MCF 10A (cell line): ENCODE results near the gene FBXW2. TPM values are rescaled to one million over a fixed set of nuclear protein-coding genes. Genes with fewer than 3 reads are reported as not detected.

Experiments used
- BruUV-seq: library from RNA; stranded (reverse); fragments of 400-500 nt; replicated peaks from 2 replicates; lab custom pipeline; 2021; lab: Mats Ljungman, UMichigan
- CTCF ChIA-PET: fragments of 300-600 bp; sonication (Branson Sonifier 250); formaldehyde crosslinking; extraction: SDS; loops from one replicate; lab custom pipeline; 2021; ENCODE audit warnings: antibody characterized with exemption, inconsistent platforms; lab: Yijun Ruan, JAX
- POLR2A ChIA-PET: fragments of 300-600, 350-650 bp; sonication (Branson Sonifier 250); formaldehyde crosslinking; extraction: SDS; loops from one replicate; lab custom pipeline; 2020; ENCODE audit warnings: antibody characterized with exemption, inconsistent platforms; lab: Yijun Ruan, JAX
- DNase-seq: peaks from one replicate; pipeline ENCODE4 v3.0.0-alpha.2; 2018; ENCODE audit not compliant: unreplicated experiment
- H3K27ac Mint-ChIP-seq: one replicate; pipeline ENCODE4 v1.8.0; 2022; ENCODE audit warnings: mild to moderate bottlenecking, low read depth, mixed read lengths; ENCODE audit not compliant: unreplicated experiment
- H3K27me3 Mint-ChIP-seq: one replicate; pipeline ENCODE4 v1.8.0; 2022; ENCODE audit warnings: mixed read lengths; ENCODE audit not compliant: insufficient read depth, unreplicated experiment
- H3K36me3 Mint-ChIP-seq: one replicate; pipeline ENCODE4 v1.8.0; 2022; ENCODE audit warnings: mild to moderate bottlenecking, moderate library complexity, mixed read lengths; ENCODE audit not compliant: insufficient read depth, unreplicated experiment
- H3K4me1 Mint-ChIP-seq: one replicate; pipeline ENCODE4 v1.8.0; 2022; ENCODE audit warnings: mixed read lengths; ENCODE audit not compliant: insufficient read depth, unreplicated experiment
- H3K4me3 Mint-ChIP-seq: one replicate; pipeline ENCODE4 v1.8.0; 2022; ENCODE audit warnings: mild to moderate bottlenecking, moderate library complexity, mixed read lengths; ENCODE audit not compliant: unreplicated experiment
- H3K9me3 Mint-ChIP-seq: one replicate; pipeline ENCODE4 v1.8.0; 2022; ENCODE audit warnings: mixed read lengths; ENCODE audit not compliant: unreplicated experiment
- CTCF ChIP-seq: fragments of 200-600 bp; IDR thresholded peaks from one replicate; pipeline ENCODE4 v1.8.0; 2022; ENCODE audit warnings: antibody characterized with exemption, mild to moderate bottlenecking; ENCODE audit not compliant: unreplicated experiment
- intact Hi-C: fragments of 100-400 bp; cut with micrococcal nuclease; formaldehyde crosslinking; loops from 2 replicates; pipeline ENCODE4 v1.14.1; 2022
- total RNA-seq: library from RNA; stranded (reverse); gene quantifications from 2 replicates; pipeline ENCODE4 v1.2.3, GENCODE V29; 2022

Gene FBXW2
- total RNA-seq, 1 experiment from 2014 or later, result 53.9 TPM

GRCh38 chr9:120767451-120767850 lies 25.8 kb downstream of the FBXW2 start:
- H3K27me3 Mint-ChIP-seq, result no peaks in the 10 kb centered on the region
- no peak overlapping the region for H3K4me3 Mint-ChIP-seq
- intact Hi-C loops, result no loop called here
- ChIA-PET CTCF (interaction anchor here (1.1 to 8.7 kb wide), 6 partner anchors 9 to 293 kb away, joined by 3 to 55 read pairs (median 4); no protein-coding TSS in a partner anchor), POLR2A (interaction anchor here (0.9 to 4.4 kb wide), 2 partner anchors 26 to 66 kb away, joined by 3 to 18 read pairs; partner anchors contain the start of gene FBXW2)
- DNase-seq, result no peak
- TF ChIP-seq CTCF, result no peak
- H3K36me3 Mint-ChIP-seq, result peaks cover 86% of the 10 kb centered on the region
- no peaks in the 10 kb centered on the region for H3K4me1 Mint-ChIP-seq
- no peaks in the 10 kb centered on the region for H3K9me3 Mint-ChIP-seq
- BruUV-seq, result no TSS peak
- H3K27ac Mint-ChIP-seq, result no peak overlapping the region

GRCh38 chr9:120765910-120766425 lies 27.2 kb downstream of the FBXW2 start:
- Mint-ChIP-seq H3K27ac (no peak overlapping the region), H3K27me3 (no peaks in the 10 kb centered on the region)

GRCh38 chr9:120764476-120764875 lies 28.7 kb downstream of the FBXW2 start:
- BruUV-seq, result no TSS peak
- H3K4me1 Mint-ChIP-seq, result no peaks in the 10 kb centered on the region
- no peaks in the 10 kb centered on the region for H3K9me3 Mint-ChIP-seq
- no peak for DNase-seq
- no peak overlapping the region for H3K27ac Mint-ChIP-seq
- no peaks in the 10 kb centered on the region for H3K27me3 Mint-ChIP-seq
- intact Hi-C loops, result no loop called here
- TF ChIP-seq CTCF, result no peak
- H3K4me3 Mint-ChIP-seq, result no peak overlapping the region
- peaks cover 86% of the 10 kb centered on the region for H3K36me3 Mint-ChIP-seq
- CTCF ChIA-PET, result interaction anchor here (0.6 to 8.7 kb wide), 3 partner anchors 10 to 68 kb away, joined by 3 to 55 read pairs (median 4); no protein-coding TSS in a partner anchor
- POLR2A ChIA-PET, result interaction anchor here (1.0 to 4.4 kb wide), 5 partner anchors 9 to 166 kb away, joined by 3 to 18 read pairs (median 9); partner anchors contain the start of gene FBXW2

More at GRCh38 chr9:120765910-120766425, 27.2 kb downstream of the FBXW2 start:
- no peak for DNase-seq
- ChIA-PET POLR2A (interaction anchor here (1.0 to 4.4 kb wide), 3 partner anchors 10 to 35 kb away, joined by 3 to 18 read pairs (median 3); partner anchors contain the start of gene FBXW2), CTCF (interaction anchor here (0.6 to 8.7 kb wide), 5 partner anchors 11 to 101 kb away, joined by 3 to 55 read pairs (median 4); no protein-coding TSS in a partner anchor)
- TF ChIP-seq CTCF, result no peak
- Mint-ChIP-seq H3K36me3 (peaks cover 86% of the 10 kb centered on the region), H3K4me1 (no peaks in the 10 kb centered on the region), H3K9me3 (no peaks in the 10 kb centered on the region), H3K4me3 (no peak overlapping the region)
- intact Hi-C loops, result no loop called here
- no TSS peak for BruUV-seq

GRCh38 chr9:120761006-120761405 lies 32.2 kb downstream of the FBXW2 start:
- Mint-ChIP-seq H3K27me3 (no peaks in the 10 kb centered on the region), H3K27ac (peak overlapping the region; percentile 69), H3K4me1 (peaks cover 5% of the 10 kb centered on the region), H3K36me3 (peaks cover 67% of the 10 kb centered on the region), H3K4me3 (no peak overlapping the region), H3K9me3 (no peaks in the 10 kb centered on the region)
- POLR2A ChIA-PET, result interaction anchor here (1.4 kb wide), 1 partner anchor 18 kb away, joined by 3 read pairs; no protein-coding TSS in a partner anchor
- CTCF ChIA-PET, result interaction anchor here (0.6 to 1.5 kb wide), 6 partner anchors 8 to 299 kb away, joined by 3 to 5 read pairs (median 4); partner anchors contain the start of gene PSMD5
- no TSS peak for BruUV-seq
- intact Hi-C loops, result no loop called here
- no peak for DNase-seq
- no peak for TF ChIP-seq CTCF
